ENCODE measurements around the gene PALD1.
"Not testable (repeated sequence)": the region's sequence is repeated elsewhere in the genome, so short reads cannot be mapped to it uniquely, and the experiment has no call there.

PALD1 gene

GRCh38 chr10:70482982-70483760 is 4.6 kb downstream of the PALD1 start:
- DNase-seq = no peak

- DNase-seq = not testable (repeated sequence)
These were observed 5.3 kb downstream of the PALD1 start for GRCh38 chr10:70483872-70484271.

- DNase-seq = no peak
These were observed 9.3 kb downstream of the PALD1 start for GRCh38 chr10:70487824-70488223.

GRCh38 chr10:70490142-70490541 is 11.6 kb downstream of the PALD1 start:
- DNase-seq = no peak

- no peak for DNase-seq
These were observed 13.0 kb downstream of the PALD1 start for GRCh38 chr10:70491614-70492013.

GRCh38 chr10:70492786-70493659 is 14.5 kb downstream of the PALD1 start:
- peak; percentile 77 to 84 for DNase-seq

- DNase-seq = no peak
These were observed 15.2 kb downstream of the PALD1 start for GRCh38 chr10:70493660-70494234.

GRCh38 chr10:70494536-70494935 is 16.0 kb downstream of the PALD1 start:
- DNase-seq = peak; percentile 61 to 74

GRCh38 chr10:70494966-70495365 is 16.4 kb downstream of the PALD1 start:
- DNase-seq = peak; percentile 44 to 52

- DNase-seq = no peak
These were observed 17.2 kb downstream of the PALD1 start for GRCh38 chr10:70495691-70496261.

- no peak for DNase-seq
These were observed 18.0 kb downstream of the PALD1 start for GRCh38 chr10:70496341-70497119.

- DNase-seq = no peak
These were observed 18.6 kb downstream of the PALD1 start for GRCh38 chr10:70497120-70497545.

- no peak for DNase-seq
These were observed 20.6 kb downstream of the PALD1 start for GRCh38 chr10:70498970-70499835.

- no peak for DNase-seq
These were observed 21.2 kb downstream of the PALD1 start for GRCh38 chr10:70499836-70500167.

GRCh38 chr10:70500368-70500767 is 21.8 kb downstream of the PALD1 start:
- DNase-seq = no peak

- peak in 1 of 2 donors; percentile 22 for DNase-seq
These were observed 22.3 kb downstream of the PALD1 start for GRCh38 chr10:70500812-70501301.

GRCh38 chr10:70502406-70502805 is 23.8 kb downstream of the PALD1 start:
- no peak for DNase-seq

GRCh38 chr10:70503776-70504175 is 25.2 kb downstream of the PALD1 start:
- no peak for DNase-seq

- no peak for DNase-seq
These were observed 26.2 kb downstream of the PALD1 start for GRCh38 chr10:70504521-70505358.

GRCh38 chr10:70505908-70506307 is 27.3 kb downstream of the PALD1 start:
- DNase-seq = no peak

All from inflammatory macrophage (primary cell).